OCI-LY7 (cell line): ENCODE results near the gene SPRN.

Source experiments
- CTCF ChIP-seq: fragments of 200-600 bp; sonication (generic); conservative IDR thresholded peaks from 2 replicates; pipeline ENCODE4 v1.5.1; 2014; ENCODE audit warnings: mild to moderate bottlenecking, antibody characterized with exemption, low read length, moderate library complexity, mixed read lengths
- EZH2phosphoT487 ChIP-seq: fragments of 200-600 bp; sonication (generic); IDR thresholded peaks from 2 replicates; pipeline ENCODE4 v1.6.1; 2018; ENCODE audit warnings: low read depth, borderline replicate concordance, mild to moderate bottlenecking, mixed run types, antibody characterized with exemption, low read length, moderate library complexity, mixed read lengths

- no peak for TF ChIP-seq CTCF
- no peak for TF ChIP-seq EZH2phosphoT487
Measured at GRCh38 chr10:133455611-133456031, 31.2 kb upstream of the SPRN start.
